ENCODE measurements around the gene CCDC187.
"Not testable (repeated sequence)": the region's sequence is repeated elsewhere in the genome, so short reads cannot be mapped to it uniquely, and the experiment has no call there.

Gene CCDC187

DNA sequence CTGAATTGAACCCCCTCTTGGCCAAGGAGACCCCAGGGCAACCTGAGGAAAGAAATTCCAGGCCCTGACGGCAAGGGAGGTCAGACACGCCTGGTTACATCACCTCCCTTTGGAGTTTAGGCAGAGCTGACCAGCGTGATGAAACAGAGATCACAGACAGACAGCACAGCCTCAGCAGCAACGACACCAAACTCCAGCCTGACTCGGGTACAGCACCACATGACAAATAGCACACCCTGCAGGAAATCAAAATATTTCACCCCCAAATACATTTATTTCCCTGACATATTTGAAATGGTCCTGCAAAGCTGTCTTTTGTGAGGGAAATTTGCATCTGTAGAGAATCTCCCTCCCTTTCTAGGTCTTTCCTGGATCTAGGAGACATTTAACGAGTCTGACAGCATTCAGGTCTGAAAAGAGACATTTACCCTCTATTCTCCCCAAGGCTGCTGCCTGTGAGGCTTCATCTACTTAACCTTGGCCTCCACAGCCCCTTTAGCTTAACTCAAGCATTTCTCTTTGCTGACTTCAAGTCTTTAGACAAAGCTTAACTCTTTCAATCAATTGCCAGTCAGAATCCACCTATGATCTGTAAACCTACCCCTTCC is 60.9 kb downstream of the CCDC187 start:
- no peak for DNase-seq (ENCODE audit: low read depth in 2 of 3, low spot score in 2 of 3)

DNA sequence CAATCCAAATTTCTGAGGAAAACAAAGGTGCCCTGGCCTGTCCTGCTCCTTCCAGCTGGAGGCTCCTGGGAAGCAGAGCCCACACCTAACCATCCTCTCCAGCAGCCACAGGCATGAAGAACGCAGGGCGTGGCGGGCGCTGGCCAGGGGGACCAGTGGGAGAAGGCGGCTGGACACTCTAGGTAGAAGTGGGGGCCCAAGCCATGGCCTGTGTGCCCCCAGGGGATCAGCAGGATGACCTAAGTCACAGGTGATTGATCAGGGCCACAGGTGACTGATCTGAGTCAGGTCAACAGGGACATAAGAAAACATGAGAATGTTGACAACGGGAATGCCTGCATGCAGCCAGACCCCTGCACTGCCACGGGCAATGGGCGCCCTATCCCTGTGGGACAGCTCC is 61.6 kb downstream of the CCDC187 start:
- DNase-seq (ENCODE audit: low read depth in 2 of 3, low spot score in 2 of 3): no peak

DNA sequence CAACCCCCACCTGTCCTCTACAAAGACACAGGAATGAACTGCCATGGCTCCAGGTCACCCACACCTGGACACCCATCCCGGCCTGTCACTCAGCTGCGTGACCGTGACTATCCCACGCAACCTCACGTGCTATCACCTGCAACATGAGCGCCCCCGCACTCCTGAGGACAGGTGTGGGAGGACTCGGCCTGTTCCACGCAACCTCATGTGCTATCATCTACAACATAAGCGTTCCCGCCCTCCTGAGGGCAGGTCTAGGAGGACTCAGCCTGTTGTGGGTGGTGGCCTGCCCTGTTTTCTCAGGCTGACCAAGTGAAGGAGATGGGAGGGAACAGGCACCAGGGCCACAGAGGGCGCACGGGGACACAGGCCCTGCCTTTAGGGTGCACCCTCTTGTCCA is 62.4 kb downstream of the CCDC187 start:
- no peak for DNase-seq (ENCODE audit: low read depth in 2 of 3, low spot score in 2 of 3)

DNA sequence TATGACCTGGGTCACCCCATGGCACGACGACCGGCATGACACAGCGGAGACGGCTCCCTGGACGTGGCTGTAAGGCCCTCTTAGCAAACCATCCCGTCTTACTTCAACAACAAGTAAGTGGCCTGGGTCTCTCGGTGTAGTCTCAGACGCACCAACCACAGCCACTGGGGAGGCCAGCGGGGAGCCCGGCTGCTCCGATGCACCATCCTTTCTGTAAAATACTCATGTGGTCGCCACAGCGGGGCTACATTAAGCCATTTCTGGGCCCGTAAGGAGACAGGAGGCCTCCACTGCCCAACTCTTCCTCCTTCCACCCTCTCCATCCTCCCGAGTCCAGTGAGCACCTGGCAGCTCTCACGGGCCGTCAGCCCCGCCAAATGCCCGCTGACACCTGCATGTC is 63.0 kb downstream of the CCDC187 start:
- no peak for DNase-seq (ENCODE audit: low read depth in 2 of 3, low spot score in 2 of 3)

DNA sequence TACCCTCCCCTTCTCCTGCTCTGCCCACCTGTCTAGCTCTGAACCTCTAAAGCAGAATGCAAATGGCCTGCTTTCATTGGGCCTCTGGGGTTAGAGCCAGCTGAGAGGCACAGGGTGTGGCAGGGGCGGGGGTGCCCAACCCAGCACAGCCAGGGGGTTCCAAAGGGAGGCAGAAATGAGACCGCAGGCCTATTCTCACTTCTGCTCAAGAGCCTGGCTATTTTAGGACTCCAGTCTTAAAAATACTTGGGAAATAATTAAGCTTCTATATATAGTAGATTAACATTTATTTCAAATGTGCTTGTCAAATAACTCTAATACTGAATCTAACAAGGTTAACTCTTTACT is 63.9 kb downstream of the CCDC187 start:
- DNase-seq (ENCODE audit: low read depth in 2 of 3, low spot score in 2 of 3): no peak

DNA sequence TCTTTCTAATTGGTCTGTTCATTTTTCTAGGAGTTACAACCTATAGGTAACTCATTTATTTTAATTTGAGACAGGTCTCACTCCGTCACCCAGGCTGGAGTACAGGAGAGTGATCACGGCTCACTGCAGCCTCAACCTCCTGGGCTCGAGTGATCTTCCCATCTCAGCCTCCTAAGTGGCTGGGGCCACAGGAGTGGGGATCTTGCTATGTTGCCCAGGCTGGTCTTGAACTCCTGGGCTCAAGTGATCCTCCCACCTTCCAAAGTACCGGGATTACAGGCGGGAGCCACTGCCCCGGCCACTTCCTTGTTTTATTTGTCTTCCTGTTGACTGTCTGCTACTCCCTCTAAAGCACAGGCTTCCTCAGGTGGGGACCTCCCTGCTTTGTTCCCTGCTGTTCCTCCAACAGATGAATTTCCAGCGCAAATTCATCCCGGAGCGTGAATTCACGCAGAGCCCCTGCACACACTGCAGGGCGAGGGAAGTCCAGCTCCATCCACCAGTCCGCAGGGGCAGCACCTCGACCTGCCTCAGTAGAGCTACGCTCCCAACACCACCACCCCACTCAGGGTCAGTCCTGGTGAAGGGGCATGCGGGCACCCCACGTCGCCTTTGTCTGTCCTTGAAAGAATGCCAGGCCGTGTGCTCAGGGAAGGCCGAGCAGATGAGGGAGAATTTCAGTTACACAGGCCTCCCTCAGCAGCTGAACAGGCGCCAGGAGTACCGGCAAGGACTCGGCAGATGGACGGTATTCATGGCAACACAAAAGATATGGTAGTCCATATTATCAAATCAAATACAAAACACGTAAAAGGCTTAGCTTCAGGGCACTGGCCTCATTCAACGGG is 64.5 kb downstream of the CCDC187 start:
- DNase-seq (ENCODE audit: low read depth in 2 of 3, low spot score in 2 of 3): no peak

DNA sequence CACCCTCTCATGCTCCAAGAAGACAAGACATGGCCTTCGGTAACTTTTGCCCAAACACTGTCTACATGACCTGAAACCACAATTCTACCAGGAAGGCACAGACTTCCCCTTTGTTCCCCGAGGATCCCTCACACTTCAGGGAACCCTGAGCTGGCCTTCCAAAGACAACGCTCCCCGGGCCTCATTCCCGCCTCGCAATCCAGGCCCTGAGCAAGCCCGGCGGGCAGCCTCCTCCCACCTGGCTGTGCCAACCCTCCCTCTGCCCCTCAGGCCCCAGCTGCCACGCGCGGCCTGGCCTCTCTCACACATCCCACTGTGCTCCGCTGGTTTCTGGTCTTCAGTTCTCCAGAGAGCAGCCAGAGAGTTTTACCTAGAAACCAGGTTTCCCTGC is 65.6 kb downstream of the CCDC187 start:
- no peak for DNase-seq (ENCODE audit: low read depth in 2 of 3, low spot score in 2 of 3)

DNA sequence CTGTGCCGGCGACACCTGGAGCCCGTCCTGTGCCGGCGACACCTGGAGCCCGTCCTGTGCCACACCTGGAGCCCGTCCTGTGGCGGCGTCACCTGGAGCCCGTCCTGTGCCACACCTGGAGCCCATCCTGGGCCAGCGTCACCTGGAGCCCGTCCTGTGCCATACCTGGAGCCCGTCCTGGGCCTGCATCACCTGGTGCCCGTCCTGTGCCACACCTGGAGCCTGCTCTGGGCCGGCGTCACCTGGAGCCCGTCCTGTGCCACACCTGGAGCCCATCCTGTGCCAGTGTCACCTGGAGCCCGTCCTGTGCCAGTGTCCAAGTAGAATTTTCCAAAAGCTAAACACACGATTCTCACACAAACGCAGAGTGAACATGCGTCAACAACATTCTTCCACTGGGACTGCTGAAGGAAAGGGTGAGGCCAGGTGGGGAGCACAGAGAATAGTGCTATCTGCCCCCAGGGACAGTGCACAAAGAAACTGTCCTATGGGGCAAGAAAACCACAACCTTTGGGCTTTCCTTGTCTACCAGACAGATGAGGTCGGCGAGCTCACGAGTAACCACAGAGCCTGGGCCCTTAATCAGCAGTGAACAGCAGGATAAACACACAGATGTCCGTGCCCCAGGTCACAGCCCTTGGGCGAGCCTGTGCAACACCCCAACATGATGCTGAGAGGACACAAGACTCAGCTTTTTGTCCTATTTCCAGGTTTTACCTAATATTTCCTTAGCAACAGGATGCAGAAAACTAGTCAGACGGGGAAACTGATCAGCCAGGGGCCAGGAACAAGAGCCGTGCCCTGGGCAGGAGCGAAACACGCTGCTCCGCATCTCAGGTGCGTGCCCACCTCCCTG is 66.2 kb downstream of the CCDC187 start:
- DNase-seq (ENCODE audit: low read depth in 2 of 3, low spot score in 2 of 3): no peak

DNA sequence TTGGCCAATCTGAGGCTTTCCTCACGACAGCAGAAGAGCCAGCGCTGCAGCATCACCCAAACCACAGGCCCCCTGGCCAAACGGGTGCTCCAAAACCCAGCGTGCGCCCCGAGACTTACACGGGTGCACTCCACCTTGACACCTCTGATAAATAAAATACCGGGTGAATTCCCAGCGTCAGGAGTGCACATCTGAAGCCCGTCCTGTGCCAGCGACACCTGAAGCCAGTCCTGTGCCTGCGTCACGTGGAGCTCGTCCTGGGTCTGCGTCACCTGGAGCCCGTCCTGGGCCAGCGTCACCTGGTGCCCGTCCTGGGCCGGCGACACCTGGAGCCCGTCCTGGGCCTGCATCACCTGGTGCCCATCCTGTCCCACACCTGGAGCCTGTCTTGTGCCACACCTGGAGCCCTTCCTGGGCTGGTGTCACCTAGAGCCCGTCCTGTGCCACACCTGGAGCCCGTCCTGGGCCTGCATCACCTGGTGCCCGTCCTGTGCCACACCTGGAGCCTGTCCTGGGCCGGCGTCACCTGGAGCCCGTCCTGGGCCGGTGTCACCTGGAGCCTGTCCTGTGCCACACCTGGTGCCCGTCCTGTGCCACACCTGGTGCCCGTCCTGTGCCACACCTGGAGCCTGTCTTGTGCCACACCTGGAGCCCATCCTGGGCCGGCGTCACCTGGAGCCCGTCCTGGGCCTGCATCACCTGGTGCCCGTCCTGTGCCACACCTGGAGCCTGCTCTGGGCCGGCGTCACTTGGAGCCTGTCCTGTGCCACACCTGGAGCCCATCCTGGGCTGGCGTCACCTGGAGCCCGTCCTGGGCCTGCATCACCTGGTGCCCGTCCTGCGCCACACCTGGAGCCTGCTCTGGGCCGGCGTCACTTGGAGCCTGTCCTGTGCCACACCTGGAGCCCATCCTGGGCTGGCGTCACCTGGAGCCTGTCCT is 67.2 kb downstream of the CCDC187 start:
- DNase-seq (ENCODE audit: low read depth in 2 of 3, low spot score in 2 of 3): not testable (repeated sequence)

DNA sequence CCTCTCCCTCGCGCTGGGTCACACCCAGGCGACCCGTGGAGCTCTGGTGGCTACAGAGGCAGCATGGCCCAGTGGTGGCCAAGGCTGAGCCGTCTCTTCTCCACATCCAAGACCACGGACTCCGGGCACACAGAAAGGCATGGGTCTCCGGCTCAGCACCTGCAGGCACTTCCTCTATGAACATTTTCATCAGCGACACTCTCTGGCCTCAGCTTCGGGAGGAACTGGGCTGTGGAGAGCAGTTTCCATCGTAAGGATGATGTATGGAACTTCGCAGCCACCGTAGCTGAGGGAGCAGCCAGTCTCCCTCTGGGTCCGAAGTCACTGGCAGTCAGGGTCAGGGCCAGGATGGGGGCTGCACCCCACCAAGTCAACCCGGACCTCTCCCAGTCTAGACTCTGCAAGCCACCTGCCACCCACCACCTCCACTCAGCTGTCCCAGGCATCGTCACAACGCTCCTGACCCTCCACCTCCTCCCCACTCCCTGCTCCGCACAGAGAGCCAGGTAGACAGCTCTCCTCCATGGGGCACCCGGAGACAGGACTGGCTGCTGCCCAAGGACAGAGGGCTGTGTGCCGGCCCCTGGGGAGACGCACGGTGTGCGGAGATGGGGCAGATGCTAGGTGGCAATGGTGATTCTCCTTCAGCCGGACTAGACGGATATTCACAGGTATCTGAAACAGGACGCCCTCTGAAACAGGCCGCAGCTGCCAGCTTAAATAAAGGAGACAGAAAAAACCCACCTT is 68.0 kb downstream of the CCDC187 start:
- DNase-seq (ENCODE audit: low read depth in 2 of 3, low spot score in 2 of 3): no peak

DNA sequence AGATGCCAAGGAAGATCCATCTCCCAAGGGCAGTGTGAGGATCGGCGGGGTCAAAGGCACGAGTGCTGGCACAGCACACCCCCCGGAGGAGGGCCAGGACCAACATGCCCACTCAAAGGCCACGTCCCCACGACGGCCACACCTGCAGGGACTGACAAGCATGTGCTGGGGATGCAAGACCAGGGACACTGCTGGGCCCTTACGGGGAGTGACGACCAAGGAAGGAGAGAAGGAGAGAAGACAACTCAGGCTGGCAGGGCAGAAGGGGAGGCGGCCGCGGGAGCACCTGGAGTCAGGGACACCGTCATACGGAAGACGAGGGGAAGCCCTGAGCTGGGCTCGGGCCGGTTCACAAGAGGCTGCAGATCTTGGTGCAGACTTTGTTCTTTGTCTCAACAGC is 68.7 kb downstream of the CCDC187 start:
- no peak for DNase-seq (ENCODE audit: low read depth in 2 of 3, low spot score in 2 of 3)

DNA sequence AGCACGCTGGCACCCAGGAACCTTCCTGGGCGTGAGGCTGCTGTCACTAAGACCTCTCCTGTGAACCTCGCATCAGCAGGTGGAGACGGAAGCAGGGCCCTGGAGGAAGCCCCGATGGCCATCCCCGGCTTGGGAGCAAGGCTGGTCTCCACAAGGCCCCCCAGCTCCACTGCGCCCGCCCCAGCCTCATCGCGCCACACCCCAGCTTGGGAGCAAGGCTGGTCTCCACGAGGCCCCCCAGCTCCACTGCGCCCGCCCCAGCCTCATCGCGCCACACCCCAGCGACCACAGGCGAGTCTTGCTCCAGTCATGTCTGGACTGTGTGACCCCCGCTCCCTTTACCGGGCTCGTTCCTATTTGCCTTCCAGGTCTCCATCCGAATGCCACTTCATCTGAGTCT is 69.3 kb downstream of the CCDC187 start:
- DNase-seq (ENCODE audit: low read depth in 2 of 3, low spot score in 2 of 3): no peak

DNA sequence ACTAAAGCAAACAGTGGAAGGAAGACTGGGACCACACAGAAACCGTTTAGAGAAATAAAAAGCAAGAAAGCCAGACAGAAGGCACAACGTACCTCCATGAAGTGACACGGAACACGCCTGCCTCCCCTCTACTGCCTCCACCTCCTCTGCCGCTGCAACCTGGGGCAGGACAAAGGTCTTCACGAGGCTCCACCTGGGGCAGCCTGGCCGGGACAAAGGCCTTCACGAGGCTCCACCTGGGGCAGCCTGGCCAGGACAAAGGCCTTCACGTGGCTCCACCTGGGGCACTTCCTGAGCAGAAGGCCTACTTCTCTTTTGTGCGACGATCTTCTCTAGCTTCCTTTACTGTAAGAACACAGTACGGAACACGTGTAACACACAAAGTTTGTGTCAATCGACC is 70.0 kb downstream of the CCDC187 start:
- no peak for DNase-seq (ENCODE audit: low read depth in 2 of 3, low spot score in 2 of 3)

DNA sequence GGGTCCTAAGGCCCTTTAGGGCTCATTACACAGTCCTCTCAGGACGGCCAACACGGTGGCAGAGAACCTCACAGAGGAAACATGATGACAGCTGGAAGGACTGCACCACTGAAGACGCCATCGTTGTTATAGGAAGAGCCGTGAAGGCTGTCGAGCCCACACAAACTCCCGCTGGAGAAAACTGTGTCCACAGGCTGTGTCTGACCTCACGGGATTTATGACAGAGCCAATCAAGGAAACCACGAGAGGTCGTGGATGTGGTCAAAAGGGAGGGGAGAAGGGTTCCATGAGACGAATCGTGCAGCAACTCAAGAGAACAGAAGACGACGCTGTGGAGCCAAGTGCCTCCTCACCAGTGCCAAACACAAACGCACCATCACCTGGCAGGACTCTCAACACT is 70.5 kb downstream of the CCDC187 start:
- no peak for DNase-seq (ENCODE audit: low read depth in 2 of 3, low spot score in 2 of 3)

DNA sequence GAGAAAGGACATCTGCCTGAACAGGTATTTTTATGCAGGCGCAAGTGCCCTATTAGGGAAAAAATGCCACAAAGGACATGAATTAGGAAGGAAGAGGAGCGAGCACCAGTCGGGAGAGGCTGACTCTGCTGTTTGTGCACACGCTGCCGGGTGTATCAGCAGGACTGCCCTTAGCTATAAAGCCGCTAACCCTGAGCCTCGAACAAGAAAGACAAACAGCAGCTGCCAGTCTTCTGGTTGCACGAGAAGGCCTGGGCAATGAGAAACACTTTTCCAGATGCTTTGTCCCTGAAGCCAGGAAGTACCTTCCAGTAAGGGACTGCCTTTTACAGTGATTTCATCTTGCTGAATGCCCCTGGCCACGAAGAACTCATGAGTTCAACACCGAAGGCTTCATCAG is 70.9 kb downstream of the CCDC187 start:
- no peak for DNase-seq (ENCODE audit: low read depth in 2 of 3, low spot score in 2 of 3)

DNA sequence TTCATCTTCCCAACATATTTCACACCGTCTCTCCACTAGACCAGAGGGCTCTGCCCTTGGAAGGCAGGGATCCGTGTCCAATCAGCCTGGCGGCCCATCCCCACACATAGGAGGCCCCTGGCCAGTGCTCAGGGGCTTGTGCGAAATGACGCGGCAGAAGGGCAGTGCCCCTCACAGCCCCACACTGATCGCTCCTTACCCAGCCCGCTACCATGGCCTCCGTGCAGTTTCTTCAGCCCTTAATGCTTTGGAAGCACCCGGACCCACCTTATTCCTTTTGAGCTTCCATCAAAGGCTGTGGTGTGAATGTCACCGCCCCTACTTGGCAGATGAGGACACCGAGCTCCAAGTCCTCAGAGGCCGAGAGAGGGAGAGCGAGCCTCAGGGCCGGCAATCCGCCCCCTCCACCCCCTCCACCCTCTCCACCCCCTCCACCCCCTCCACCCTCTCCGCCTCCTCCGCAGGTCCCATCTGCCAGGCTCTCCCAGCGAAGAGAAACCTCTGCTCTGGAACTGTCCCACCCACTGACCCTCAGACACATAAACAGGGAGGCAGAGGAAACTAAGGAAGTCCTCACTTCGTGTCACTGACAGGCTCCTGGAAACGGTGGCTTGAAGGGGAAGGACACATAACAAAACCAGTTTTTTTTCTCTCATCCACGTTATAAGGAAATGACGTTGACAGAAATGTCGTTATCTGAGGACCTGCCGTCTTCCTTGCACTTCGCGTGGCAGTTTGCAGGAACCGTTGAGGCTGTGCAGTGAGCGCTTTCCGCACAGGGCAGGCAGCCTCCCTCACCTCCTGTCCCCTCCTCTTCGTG is 72.2 kb downstream of the CCDC187 start:
- no peak for DNase-seq (ENCODE audit: low read depth in 2 of 3, low spot score in 2 of 3)

DNA sequence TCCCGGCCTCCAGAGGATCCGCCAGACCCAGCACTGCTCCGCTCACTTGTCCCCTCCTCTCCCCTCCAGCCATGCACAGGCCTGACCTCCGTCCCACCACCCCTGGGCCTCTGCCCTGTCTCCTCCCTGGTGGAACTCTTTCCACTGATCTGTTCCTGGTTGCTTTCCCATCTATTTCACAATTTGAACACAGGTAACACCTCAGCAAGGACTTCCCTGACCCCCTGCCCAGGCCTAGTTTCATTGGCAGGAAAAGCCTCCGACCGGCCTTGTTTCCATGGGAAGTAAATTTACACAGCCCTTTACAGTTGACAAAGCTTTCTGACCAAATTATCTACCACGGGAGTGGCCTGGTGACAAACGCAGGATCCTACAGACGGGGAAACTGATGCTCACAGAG is 73.1 kb downstream of the CCDC187 start:
- DNase-seq (ENCODE audit: low read depth in 2 of 3, low spot score in 2 of 3): no peak

DNA sequence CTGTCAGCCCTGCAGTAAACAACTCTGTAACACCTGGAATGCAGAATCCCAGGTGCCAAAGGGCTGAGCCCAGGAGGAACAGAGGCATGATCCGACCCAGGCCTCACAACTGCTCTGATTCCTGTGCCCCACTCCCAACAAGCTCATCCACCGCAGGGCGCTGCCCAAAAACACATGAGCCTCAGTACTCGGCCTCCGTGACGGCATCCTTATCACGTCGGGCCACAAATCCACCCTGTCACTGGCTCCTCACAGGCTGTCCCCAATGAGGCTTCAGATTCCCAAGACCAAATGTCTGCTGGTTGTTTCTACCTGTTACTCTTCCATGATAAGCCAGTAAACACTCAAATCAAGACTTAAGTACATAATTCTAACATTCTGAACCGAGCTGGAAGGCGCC is 73.5 kb downstream of the CCDC187 start:
- no peak for DNase-seq (ENCODE audit: low read depth in 2 of 3, low spot score in 2 of 3)
